GM12892 (cell line): ENCODE data around the gene UBE2Z.
A peak's percentile ranks its signal among the peaks of the same experiment; 100 is the strongest.

Source experiments
- DNase-seq: peaks from one replicate; pipeline ENCODE4 v3.0.0; 2011; ENCODE audit not compliant: insufficient read length
- FAIRE-seq: peaks from 2 replicates; lab custom pipeline; 2011; peaks lifted over from hg19 to GRCh38; lab: Jason Lieb, UNC
- POLR2A ChIP-seq: IDR thresholded peaks from 2 replicates; pipeline ENCODE4 v1.6.1; 2011; ENCODE audit warnings: low read depth, low read length, control low read depth
- POLR2AphosphoS5 ChIP-seq: IDR thresholded peaks from 2 replicates; pipeline ENCODE4 v1.6.1; 2011; ENCODE audit warnings: low read depth, low read length, control low read depth
- TAF1 ChIP-seq: IDR thresholded peaks from 2 replicates; pipeline ENCODE4 v1.6.1; 2011; ENCODE audit warnings: low read depth, mild to moderate bottlenecking, control low read depth, low read length, borderline replicate concordance

The UBE2Z gene

DNA sequence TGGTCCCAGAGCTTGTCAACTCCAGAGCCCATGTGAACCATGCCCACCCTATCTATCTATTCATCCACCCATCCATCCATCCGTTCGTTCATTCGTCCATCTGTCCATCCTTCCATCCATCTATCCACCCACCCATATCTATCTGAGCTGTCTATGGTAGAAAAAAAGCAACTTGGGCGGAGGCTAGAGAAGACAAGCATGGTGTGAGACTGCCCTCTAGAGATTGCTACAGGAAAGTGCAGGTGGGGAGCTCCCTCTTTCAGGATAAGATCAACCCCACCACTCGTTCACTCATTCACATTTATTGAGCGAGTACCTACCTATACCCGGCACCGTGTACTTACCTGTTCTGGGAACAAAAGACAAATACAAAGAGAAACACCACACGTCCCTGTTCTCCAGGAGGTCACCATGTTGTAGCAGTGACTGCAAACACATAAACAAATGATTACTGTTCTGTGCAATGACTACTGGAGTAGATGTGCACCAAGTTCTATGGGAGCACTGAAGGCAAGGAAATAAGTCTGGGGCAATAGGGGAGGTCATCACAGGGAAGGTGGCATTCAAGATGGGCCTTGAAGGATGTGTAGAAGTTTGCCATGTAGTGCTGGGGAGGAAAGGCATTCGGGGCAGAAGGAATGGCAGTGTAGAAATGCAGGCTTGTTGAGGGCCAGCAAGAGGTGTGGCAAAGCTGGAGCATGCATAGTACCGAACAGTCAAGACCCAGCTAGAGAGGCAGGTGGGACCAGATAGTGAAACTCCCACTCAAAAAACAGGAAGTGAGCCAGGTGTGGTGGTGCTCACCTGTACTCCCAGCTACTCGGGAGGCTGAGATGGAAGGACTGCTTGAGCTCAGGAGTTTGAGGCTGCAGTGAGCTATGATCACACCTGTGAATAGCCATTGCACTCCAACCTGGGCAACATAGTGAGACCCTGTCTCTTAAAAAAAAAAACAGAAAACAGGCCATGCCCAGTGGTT lies 29.0 kb upstream of the UBE2Z start:
- peak; percentile 42 for FAIRE-seq
- no peak for TF ChIP-seq TAF1
- TF ChIP-seq POLR2AphosphoS5, result no peak
- no peak for TF ChIP-seq POLR2A
- peak; percentile 55 for DNase-seq

DNA sequence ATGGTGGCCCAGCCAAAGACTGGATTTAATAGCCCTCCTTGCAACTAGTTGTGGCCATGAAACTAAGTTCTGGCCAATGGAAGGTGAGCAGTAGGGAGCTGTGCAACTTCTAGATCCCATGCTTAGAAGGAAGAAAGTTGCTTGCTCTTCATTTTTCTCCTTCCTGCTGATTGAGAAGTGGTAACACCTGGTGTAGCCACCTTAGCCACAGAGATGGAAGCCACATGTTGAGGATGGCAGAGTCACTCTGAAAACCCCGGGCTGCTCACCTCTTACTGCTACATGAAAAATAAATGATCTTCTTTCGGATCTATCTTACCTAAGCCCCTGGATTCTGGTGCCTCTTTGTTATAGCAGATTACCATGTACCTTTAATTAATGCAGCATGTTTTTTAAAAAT lies 25.9 kb upstream of the UBE2Z start:
- FAIRE-seq (no peak), DNase-seq (no peak)
- no peak for TF ChIP-seq POLR2A
- TF ChIP-seq TAF1, result no peak
- no peak for TF ChIP-seq POLR2AphosphoS5

DNA sequence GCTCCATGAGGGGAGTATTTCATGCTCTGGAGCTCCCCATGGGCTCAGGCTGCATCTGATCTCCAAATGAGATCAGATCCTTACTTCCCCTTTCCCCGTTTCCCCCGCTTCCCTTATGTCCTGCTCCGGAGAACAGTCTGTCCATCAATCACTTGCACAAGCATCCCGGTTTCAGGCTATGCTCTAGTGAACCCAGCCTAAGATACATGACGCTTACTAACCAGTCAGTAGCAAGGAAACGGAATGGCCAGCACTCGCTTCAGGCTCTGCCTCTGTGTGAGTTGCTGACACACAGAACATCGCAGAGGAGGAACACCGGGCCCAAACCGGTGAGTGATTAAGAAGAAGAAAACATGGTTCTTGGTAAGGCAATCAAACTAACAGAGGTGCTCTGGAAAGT lies 25.0 kb upstream of the UBE2Z start:
- TF ChIP-seq POLR2A (no peak), TAF1 (no peak), POLR2AphosphoS5 (no peak)
- DNase-seq, result no peak
- no peak for FAIRE-seq

DNA sequence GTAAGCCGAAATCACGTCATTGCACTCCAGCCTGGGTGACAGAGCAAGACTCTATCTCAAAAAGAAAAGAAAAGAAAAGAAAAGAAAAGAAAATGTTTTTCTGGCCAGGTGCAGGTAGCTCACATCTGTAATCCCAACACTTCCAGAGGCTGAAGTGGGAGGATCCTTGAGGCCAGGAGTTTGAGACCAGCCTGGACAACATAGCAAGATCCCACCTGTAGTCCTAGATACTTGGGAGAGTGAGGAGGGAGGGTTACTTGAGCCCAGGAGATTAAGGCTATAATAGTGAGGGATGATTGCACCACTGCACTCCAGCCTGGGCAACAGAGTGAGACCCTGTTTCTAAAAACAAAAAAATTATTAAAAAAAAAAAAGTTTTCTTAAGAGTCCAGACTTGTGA lies 18.1 kb upstream of the UBE2Z start:
- no peak for FAIRE-seq
- DNase-seq, result no peak
- no peak for TF ChIP-seq TAF1
- TF ChIP-seq POLR2A, result no peak
- no peak for TF ChIP-seq POLR2AphosphoS5

DNA sequence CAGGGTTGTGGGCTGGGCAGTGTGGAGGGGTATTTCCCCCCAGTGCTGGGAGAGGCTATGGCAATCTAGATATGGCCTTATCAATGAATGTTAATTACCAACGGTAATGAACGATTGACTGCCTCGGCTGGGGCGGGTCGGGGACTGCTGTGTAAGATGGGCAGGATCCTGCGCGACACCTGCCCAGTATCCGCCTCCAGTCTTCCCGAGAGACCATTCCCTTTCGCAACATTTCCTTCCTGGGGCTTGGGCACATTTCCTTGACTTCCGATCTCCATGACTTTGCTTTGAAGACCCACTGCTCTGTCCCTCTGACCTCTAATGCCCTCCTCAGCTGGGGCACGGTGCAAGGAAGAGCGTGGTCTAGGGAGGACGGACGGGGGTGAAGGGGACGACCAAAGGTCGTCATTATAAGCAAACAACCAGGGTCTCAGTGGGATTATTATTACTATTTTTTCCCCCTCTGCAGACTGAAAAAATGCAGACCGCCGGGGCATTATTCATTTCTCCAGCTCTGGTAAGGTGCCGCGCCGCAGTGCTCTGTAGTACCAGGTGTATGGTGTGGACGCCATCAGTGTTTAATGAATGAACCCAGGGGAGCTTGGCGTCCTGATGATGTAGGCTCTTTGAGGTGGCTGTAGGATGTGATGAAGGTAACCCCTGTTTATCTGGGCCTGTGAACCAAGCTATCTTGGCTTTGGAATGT lies 15.1 kb upstream of the UBE2Z start:
- FAIRE-seq (no peak), DNase-seq (no peak)
- TF ChIP-seq TAF1, result no peak
- TF ChIP-seq POLR2A, result no peak
- TF ChIP-seq POLR2AphosphoS5, result no peak

DNA sequence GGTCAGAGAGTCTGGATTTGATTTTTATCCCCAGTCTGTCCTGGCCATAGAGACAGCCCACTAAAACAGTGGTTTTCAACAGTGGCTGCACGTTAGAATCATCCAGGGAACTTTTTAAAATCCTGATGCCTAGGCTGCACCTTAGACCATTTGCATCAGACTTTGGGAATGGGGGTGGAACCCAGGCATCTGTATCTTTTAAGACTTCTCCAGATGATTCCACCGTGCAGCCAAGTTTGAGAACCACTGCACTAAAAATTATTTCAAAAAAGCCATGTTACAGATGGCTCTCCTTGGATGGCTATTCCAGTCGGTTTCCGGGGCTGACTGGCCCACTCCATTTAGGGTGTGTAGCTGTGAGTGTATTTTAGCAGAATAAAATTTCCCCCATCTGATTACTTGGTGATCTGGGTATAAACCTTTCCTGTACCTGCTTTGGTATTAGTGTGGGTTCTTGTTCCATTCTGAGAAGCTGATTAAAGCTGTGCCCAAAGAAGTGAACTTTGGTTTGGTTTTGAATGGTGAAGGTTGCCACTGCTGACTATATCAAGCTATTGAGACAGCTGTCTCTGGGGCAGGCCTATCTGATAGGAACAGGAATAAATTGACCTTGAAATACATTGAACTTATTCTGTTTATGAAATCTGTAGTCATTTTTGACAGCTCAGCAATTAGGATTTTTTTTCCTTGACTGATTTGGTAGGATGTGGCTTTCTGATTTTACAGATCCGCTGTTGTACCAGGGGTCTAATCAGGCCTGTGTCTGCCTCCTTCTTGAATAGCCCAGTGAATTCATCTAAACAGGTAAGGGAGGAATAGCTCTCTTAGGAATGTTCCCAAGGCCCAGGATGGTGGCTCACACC lies 14.3 kb upstream of the UBE2Z start:
- no peak for TF ChIP-seq TAF1
- no peak for TF ChIP-seq POLR2A
- no peak for TF ChIP-seq POLR2AphosphoS5
- no peak for FAIRE-seq
- DNase-seq, result no peak

DNA sequence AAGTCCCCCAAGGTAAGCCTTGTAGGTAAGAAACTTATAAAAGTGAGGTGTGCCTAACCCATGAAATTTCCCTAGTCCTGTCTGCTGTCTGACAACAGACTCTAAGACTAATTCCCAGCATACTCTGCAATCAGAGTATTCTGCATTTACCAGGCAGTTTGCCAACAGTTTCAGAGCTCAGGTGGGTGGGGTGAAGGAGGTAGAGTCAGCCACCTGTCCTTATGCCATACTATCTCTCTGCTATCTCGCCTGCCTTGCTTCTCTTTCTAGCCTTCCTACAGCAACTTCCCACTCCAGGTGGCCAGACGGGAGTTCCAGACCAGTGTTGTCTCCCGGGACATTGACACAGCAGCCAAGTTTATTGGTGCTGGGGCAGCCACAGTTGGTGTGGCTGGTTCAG lies 13.3 kb upstream of the UBE2Z start:
- TF ChIP-seq POLR2AphosphoS5, result no peak
- no peak for TF ChIP-seq POLR2A
- FAIRE-seq, result no peak
- no peak for DNase-seq

DNA sequence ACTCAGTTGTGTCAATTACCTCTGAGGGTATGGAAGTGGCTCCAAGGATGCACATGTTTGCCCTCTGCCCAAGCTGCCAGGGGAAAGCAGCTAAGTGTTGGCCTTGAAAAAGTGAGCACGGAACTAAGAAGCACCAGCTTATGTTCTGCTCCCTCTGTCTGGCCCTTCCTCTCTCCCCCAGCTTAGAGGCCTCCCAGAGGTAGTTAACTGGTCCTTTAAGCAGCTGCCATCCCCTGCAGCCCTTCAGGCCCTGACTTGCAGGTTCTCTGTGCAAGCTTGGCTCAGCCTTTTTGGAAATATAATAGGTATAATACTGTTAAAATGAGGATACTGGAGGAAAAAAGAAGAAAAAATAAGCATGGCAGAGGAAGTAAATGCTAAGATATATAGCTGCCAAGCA lies 7.0 kb upstream of the UBE2Z start:
- DNase-seq (no peak), FAIRE-seq (no peak)
- TF ChIP-seq POLR2A (no peak), POLR2AphosphoS5 (no peak), TAF1 (no peak)

DNA sequence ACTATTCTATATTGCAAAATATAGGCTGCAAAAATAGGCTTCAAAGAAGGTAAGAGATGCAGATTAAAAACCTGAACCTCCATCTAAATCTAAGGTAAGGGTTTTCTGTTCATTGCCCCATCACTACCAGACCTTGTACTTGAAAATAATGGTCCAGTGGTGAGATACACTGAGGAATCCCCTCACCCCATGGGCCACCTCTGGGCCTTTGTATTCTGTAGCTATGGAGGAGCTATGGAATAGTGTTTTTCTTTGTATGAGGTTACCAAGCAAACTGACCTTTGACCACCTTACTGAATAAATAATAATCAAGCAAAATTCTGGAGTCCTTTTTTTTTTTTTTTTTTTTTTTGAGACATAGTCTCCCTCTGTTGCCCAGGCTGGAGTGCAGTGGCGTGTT lies 4.8 kb upstream of the UBE2Z start:
- no peak for DNase-seq
- TF ChIP-seq POLR2AphosphoS5, result no peak
- no peak for TF ChIP-seq TAF1
- no peak for TF ChIP-seq POLR2A

DNA sequence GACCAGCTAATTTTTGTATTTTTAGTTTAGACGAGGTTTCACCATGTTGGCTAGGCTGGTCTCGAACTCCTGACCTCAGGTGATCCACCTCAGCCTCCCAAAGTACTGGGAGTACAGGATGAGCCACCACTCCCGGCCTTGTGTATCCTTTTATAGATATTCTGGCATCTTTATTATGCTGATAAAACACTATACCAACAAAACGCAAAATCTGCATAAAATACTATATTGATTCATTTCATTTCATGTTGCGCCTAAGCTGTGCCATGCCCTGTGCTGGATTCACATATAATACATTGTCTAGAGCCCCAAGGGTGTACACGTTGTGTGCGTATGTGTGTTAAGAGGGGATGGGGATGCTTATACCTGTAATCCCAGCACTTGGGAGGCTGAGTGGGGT lies 3.8 kb upstream of the UBE2Z start:
- FAIRE-seq (no peak), DNase-seq (no peak)
- TF ChIP-seq POLR2A (no peak), TAF1 (no peak), POLR2AphosphoS5 (no peak)

More for the DNA sequence above, 4.8 kb upstream of the UBE2Z start:
- FAIRE-seq, result no peak

DNA sequence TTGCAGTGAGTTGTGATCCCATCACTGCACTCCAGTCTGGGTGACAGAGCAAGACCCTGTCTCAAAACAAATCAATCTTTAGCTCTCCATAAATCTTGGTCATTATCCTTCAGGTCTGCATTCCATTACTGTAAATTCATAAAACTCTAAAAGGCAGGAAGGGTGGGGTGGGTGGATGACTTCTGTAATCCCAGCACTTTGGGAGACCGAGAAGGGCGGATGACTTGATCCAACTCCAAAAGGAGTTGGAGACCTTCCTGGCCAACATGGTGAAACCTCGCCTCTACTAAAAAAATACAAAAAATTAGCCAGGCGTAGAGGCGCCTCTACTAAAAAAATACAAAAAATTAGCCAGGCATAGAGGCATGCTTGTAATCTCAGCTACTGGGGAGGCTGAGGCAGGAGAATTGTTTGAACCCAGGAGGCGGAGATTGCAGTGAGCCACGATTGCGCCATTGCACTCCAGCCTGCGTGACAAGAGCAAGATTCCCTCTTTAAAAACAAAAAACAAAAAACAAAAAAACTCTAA lies 2.2 kb upstream of the UBE2Z start:
- FAIRE-seq, result no peak
- TF ChIP-seq TAF1, result no peak
- TF ChIP-seq POLR2A, result no peak
- no peak for TF ChIP-seq POLR2AphosphoS5

More for the DNA sequence above, 2.2 kb upstream of the UBE2Z start:
- DNase-seq, result no peak
